DMS 273 (cell line): ENCODE results near the gene WHAMM.
"Not testable (repeated sequence)": the region's sequence is repeated elsewhere in the genome, so short reads cannot be mapped to it uniquely, and the experiment has no call there.

Source experiments
- DNase-seq: peaks from one replicate; lab custom pipeline; 2025; ENCODE audit not compliant: unreplicated experiment; lab: John Stamatoyannopoulos, UW

Gene WHAMM

GRCh38 chr15:82803793-82804574 lies 5.4 kb upstream of the WHAMM start:
- no peak for DNase-seq

GRCh38 chr15:82804575-82804949 lies 4.9 kb upstream of the WHAMM start:
- no peak for DNase-seq

DNA sequence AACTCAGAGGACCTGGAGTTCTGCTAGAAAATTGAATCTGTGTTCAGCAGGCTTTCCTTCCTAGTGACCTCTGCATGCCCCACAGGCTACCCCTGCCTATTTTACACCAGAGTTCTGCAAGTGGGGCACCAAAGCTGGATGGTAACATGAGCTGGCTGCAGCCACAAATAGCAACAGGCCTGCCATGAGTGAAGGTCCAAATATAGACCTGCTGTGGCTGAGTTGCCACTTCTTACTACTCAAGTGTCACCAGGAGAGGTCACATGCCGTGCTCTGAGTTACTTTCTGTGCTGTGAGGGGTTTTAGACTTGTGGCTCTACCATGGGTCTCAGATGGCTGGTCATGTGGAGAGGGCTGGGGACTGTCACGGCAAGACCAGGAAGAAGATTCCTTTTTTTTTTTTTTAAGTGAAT lies 3.4 kb upstream of the WHAMM start, which contains the start of gene FSD2:
FSD2 (minus strand) TSS at position 76 of the 413 bp plus-strand sequence. CDS start 18,679 bp downstream, outside the sequence.
- peak; percentile 30 for DNase-seq

- DNase-seq: no peak
These were observed 1.4 kb upstream of the WHAMM start for GRCh38 chr15:82807920-82808633.

DNA sequence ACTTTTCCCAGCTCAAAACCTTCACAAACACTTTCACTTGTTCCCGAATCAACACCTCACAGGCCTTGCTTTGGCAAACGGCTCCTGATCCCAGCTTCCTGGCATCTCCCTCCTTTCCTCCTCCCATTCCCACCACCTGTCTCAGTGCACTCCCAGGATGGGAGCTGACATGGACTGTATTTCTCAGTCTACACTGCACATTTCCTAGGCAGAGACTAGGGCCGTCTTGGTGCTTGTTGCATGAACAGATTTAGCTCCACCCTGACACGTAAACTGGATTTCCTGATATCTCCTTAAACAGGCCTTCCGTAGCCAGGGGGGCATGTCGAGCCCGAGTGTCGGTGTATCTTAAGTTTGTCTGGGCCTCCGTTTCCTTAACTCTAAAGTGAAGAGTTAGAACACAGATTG lies 790 bp upstream of the WHAMM start:
- DNase-seq: no peak

GRCh38 chr15:82810061-82810889 lies 847 bp downstream of the WHAMM start:
- DNase-seq: peak; percentile 75

DNA sequence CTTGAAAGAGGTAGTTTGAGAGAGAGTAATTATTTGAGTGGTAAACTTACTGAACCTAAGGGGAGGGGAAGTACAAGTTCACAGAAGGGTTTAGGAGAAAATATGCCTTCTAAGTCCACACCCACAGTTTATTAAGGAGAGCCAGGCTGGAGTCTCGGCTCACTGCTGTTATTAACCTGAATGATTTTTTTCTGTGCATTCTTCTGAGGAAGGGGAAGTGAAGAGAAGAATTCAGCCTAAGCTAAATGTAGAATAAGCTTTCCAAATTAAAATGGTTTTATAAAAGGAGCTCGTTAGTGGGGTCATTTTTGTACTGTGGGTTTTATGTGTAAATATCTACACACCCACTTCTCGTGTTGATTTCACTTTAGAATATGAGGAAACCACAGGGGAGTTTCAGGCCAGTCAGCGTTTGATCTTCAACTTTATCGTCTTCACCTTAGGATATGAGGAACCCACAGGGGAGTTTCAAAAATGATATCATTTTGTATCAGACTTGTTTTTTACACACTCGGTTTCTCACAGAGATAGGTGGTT lies 1.5 kb downstream of the WHAMM start:
- peak; percentile 15 for DNase-seq

- DNase-seq: peak; percentile 30
These were observed 3.6 kb downstream of the WHAMM start for GRCh38 chr15:82812994-82813393.

DNA sequence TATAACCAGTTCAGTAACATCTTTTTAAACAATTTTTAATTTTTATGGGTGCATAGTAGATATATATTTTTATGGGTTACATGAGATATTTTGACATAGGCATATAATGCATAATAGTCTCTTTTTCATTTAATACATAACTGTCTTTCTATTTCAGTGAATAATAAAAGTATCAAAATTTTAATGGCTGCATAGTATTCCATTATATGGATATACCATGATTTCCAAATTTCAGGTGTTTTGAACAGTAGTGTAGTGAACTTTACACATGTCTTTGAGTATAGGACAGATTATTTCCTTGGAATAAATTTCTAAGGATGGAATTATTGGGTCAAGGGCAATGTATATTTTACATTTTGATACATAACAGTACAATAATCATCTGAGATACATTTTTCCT lies 10.7 kb downstream of the WHAMM start:
- DNase-seq: no peak

DNA sequence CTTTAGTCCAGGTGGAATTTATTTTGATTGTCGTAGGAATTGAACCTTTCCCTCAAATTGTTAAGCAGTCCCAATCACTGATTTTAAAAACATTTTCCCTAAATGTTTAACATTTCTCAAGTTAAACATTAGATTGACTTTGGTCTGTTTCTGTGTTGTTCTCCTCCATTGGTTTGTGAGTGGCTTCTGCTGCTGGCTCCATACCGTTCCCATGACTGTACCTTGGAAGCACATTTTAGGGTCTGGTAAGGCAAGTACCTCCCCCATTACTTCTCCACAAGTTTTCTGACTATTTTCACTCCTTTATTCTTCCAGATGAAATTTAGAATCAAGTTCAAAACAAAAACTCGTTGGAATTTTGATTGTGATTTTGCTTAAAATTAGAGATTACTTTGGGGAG lies 12.0 kb downstream of the WHAMM start:
- DNase-seq: not testable (repeated sequence)

GRCh38 chr15:82821851-82822250 lies 12.4 kb downstream of the WHAMM start:
- DNase-seq: not testable (repeated sequence)

- DNase-seq: peak; percentile 19
These were observed 13.6 kb downstream of the WHAMM start for GRCh38 chr15:82823049-82823448.

DNA sequence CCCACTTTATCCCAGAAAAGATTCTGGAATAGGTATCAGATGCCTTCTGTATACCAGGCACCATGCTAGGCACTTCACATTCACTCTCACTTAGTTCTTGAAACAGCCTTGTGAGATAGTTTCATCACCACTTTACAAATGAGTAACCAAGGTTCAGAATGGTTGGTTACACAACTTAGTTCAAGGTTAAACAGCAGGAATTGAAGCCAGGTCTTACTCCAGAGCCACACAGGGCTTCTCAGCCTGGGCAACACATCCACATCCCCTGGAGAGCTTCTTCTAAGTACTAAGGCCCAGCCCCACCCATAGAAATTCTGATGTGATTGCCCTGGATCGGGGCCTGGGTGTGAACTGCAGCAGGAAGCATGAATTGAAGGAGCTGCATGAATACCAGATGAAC lies 18.6 kb downstream of the WHAMM start:
- DNase-seq: no peak

GRCh38 chr15:82829234-82829633 lies 19.8 kb downstream of the WHAMM start:
- DNase-seq: no peak

DNA sequence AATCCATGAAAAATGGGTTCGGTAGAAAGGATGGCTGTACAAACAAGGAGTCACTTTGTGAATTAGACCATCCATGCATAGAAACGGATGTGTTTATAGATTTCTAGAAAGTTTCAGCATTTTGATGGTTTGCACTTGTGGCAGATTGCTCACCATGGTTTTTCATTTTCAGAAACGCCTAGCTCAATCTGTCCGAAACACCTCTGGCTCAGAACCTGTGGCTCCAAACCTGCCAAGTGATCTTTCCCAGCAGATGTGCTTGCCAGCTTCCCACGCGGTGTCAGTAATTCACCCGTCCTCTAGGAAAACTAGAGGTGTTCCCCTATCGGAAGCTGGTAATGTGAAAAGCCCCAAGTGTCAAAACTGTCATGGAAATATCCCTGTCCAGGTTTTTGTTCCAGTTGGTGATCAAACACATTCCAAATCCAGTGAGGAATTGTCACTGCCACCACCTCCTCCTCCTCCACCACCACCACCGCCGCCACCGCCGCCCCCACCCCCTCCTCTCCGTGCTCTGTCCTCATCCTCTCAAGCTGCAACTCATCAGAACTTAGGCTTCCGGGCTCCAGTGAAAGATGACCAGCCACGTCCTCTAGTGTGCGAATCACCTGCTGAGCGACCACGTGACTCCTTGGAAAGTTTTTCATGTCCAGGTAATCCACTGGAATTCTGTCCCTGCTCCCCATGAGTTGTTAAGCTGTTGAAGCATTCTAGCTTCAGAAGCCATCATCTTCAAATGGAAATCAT lies 21.2 kb downstream of the WHAMM start:
- DNase-seq: no peak

- no peak for DNase-seq
These were observed 22.6 kb downstream of the WHAMM start for GRCh38 chr15:82831894-82832600.

DNA sequence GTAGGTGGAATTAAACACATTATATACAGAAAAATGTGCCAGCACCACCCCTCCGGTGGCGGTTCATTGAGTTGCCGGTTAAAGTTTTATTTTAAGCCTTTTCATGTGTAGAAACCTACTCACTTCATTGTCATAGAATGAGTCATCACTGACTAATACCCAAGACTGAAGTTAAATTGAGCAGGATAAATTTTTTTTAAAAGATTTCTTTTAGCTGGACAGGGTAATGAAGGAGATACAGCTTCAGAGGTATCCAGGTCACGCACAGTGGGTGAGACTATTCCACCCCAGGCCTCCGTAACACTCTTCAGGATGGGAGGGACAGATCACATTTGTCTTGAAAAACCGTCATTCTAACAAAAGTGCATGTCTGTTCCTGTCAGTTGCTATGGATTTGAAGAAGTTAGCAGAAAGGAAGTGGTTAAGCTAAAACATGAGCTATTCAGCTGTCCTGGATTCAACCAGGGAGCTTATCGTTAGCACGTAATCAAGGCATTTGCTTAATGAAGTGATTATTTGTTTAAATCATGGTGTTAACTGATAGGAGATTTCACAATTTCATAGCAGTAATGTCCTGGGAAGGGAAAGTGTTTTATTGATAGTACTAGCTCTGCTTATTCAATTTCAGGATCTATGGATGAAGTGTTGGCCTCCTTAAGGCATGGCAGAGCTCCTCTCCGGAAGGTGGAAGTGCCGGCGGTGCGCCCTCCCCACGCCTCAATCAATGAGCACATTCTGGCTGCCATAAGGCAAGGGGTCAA lies 23.4 kb downstream of the WHAMM start:
- no peak for DNase-seq

- DNase-seq: no peak
These were observed 23.9 kb downstream of the WHAMM start for GRCh38 chr15:82833362-82833682.

- DNase-seq: no peak
These were observed 26.0 kb downstream of the WHAMM start for GRCh38 chr15:82835391-82835917.
